Right renal pelvis (tissue), 4 donors: ENCODE measurements around the gene DENND6B. TPM values are rescaled to one million over a fixed set of nuclear protein-coding genes. Genes with fewer than 3 reads are reported as not detected.
"Not testable (repeated sequence)": the region's sequence is repeated elsewhere in the genome, so short reads cannot be mapped to it uniquely, and the experiment has no call there.

Experiments used
- DNase-seq, 4 donors: peaks; one replicate each; pipeline ENCODE4 v3.0.0-alpha.2; 2013; ENCODE audit warnings: low read depth in 4 of 4, low spot score in 3 of 4, missing footprints in 1 of 4
- polyA plus RNA-seq, 4 donors: library from polyadenylated mRNA; unstranded; fragments of 120-200 nt; gene quantifications; one replicate each; pipeline ENCODE4 v1.2.1, GENCODE V29; 2013; ENCODE audit not compliant: insufficient read length in 4 of 4

The DENND6B gene
- polyA plus RNA-seq, 4 donors = 12.0 to 17.9 (median 15.0) TPM

DNA sequence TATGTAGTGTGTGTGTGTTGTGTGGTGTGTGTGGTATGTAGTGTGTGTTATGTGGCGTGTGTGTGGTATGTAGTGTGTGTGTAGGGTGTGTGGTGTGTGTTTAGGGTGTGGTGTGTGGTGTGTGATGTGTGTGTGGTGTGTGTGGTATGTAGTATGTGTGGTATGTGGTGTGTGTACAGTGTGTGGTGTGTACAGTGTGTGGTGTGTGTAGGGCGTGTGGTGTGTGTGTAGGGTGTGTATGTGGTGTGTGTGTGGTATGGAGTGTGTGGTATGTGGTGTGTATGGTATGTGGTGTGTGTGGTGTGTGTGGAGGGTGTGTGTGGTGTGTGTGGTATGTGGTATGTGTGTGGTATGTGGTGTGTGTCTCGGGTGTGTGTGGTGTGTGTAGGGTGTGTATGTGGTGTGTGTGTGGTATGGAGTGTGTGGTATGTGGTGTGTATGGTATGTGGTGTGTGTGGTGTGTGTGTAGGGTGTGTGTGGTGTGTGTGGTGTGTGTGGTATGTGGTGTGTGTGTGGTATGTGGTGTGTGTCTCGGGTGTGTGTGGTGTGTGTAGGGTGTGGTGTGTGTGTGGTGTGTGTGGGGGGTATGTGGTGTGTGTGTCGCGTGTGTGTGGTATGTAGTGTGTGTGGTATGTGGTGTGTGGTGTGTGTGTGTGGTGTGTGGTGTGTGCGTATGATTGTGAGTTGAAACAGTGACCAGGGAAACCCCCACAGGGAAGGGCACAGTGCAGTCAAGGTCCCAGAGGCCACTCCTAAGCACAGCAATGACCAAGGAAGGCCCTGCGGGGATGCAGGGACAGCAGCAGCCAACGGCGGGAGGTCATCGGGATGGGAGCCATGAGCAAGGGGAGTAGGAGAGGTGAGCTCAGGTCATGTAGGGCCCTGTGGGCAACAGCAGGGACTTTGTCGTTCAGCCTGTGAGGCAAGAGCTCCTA lies 13.4 kb upstream of the DENND6B start:
- no peak for DNase-seq

DNA sequence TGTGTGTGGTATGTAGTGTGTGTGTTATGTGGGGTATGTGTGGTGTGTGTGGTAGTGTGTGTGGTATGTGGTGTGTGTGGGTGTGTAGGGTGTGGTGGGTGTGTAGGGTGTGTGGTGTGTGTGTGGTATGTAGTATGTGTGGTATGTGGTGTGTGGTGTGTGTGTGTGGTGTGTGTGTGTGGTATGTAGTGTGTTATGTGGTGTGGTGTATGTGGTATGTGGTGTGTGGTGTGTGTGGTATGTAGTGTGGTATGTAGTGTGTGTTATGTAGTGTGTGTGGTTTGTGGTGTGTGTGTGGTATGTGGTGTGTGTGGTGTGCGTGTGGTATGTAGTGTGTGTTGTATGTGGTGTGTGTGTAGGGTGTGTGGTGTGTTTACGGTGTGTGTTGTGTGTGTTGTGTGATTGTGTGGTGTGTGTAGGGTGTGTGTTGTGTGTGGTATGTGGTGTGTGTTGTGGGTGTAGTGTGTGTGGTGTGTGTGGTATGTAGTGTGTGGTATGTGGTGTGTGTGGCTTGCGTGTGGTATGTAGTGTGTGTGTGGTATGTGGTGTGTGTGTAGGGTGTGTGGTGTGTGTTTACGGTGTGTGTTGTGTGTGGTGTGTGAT lies 12.1 kb upstream of the DENND6B start:
- DNase-seq = no peak

DNA sequence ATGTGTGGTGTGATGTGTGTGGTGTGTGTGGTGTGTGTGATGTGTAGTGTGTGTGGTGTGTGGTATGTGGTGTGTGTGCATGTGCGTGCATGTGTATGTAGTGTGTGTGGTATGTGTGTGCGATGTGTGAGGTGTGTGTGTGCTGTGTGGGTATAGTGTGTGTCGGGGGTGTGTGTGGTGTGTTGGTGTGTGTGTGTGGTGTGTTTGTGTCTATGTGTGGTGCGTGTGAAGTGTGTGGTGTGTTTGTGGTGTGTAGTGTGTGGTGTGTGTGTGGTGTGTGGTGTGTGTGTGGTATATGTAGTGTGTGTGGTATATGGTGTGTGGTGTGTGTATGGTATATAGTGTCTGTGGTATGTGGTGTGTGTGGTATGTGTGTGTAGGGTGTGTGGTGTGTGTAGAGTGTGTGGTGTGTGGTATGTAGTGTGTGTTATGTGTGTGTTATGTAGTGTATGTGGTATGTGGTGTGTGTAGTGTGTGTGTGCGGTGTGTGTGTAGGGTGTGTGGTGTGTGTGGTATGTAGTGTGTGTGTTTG lies 11.3 kb upstream of the DENND6B start:
- DNase-seq = no peak

DNA sequence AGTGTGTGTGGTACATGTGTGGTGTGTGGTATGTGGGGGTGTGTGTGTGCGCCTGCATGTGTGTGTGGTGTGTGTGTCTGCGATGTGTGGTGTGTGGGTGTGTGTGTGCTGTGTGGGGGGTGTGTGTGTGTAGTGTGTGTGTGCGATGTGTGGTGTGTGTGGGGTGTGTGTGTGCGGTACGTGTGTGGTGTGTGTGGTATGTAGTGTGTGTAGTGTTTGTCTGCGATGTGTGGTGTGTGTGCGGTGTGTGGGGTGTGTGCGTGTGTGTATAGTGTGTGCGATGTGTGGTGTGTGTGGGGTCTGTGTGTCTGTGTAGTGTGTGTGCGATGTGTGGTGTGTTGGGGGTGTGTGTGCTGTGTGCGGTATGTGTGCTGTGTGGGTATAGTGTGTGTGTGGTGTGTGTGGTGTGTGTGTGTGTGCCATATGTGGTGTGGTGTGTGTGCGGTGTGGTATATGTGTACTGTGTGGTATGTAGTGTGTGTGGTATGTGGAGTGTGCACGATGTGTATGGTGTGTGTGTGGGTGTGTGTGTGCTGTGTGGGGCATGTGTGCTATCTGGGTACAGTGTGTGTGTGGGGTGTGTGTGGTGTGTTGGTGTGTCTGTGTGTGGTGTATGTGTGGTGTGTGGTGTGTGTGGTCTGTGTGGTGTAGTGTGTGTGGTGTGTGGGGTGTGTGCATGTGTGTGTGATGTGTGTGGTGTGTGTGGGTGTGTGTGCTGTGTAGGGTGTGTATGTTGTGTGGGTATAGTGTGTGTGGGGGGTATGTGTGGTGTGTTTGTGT lies 10.6 kb upstream of the DENND6B start:
- no peak for DNase-seq

- not testable (repeated sequence) for DNase-seq
These were observed 7.6 kb upstream of the DENND6B start for GRCh38 chr22:50334433-50334832.

DNA sequence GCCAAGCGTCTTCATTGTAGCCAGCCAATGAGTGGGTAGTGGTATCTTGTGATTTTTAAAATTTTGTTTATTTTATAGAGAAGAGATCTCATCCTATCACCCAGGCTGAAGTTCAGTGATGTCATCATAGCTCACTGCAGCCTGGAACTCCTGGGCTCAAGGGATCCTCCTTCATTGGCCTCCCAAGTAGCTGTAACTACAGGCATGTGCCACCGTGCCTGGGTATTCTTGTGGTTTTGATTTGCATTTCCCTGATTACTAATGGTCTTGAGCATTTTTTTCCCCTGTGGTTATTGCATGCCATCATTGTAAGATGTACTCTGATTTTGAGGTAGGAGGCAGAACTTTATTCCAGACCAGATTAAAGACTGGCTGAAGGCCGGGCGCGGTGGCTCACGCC lies 2.4 kb upstream of the DENND6B start:
- no peak for DNase-seq

DNA sequence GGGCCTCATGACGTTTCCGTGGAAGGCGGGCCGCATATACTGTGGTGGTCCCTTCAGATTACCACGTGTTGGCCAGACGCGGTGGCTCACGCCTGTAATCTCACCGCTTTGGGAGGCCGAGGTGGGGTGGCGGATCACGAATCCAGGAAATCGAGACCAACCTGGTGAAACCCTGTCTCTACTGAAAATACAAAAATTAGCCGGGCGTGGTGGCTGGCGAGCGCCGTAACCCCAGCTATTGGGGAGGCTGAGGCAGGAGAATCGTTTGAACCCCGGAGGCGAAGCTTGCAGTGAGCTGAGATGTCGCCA lies 853 bp upstream of the DENND6B start:
- no peak for DNase-seq

DNA sequence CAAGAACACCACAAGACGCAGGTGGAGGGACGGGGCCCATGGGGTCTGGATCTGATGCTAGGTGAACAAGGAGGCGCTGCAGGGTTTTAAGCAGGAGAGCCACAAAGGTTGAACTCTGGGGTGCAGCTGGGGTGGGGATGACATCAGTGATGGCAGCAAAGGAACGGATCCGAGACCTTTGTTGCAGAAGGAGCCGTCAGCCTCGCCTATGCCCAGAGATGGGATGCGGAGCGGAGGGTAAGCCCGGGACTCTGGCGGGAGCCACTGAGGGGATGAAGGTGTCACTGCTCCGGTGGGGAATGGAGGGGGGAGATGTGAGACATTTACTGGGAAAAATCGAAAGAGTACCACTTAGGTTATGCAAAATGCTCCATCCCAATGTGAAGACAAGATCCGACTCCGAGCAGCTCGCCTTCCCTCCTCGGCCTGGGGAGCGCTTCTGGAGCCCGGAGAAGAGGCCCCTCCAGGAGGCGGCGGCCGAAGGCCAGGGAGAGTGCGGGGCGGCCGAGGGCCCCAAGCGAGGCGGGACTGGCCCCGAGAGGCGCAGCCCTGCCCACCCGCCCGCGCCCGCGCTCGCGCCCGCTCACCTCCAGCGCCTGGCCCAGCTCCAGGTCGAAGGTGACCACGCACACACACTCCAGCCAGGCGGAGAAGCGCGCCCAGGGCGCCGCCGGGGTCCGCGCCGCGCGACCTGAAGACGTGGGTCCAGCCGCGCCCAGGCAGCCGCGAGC lies 422 bp downstream of the DENND6B start:
- no peak for DNase-seq

DNA sequence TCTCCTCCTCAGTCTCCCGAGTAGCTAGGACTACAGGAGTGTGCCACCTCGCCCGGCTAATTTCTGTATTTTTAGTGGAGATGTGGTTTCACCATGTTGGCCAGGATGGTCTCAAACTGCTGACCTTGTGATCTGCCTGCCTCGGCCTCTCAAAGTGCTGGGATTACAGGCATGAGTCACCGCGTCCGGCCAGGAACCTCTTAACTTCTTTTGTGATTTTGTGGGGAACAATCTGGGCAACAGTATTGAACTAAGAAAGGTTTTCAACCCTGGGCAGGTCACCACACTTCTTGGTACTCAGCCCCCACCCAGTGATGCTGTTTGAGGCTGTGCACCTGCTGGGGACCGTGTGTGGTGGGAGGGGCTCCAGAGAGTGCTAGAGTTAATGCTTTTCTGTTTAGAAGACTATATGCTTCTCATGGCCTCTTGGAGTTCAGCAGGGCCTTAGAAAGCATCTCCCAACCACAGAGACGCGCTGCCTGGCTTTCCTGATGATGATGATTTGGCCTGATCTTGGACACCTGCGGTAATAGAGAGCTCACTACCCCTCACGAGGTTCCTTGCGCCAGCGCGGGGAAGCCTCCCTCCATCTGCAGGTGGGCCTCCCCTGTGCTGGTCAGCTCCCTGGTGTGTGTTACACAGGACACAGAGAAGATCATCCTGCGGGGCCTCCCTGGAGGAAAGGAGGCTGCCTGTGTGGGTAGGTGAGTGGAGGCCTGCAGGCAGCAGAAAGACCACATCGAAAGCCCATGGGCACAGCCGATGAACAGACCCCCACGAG lies 1.2 kb downstream of the DENND6B start:
- DNase-seq = no peak

DNA sequence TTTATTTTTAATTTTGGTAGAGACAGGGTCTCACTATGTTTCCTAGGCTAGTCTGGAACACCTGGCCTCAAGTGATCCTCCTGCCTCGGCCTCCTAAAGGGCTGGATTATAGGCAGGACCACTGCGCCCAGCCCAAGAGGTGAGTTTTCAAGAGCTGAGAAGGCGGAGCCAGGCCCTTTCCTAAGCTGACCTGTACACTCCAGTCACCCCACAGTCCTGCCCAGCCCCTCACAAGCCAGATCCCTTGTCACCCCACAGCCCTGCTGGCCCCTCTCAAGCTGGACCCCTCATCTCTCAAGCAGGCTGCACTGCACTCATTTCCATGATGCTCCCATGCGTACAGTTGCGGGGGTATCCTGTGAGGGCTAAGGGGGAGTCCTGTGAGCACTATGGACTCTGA lies 2.9 kb downstream of the DENND6B start:
- no peak for DNase-seq

- DNase-seq = not testable (repeated sequence)
These were observed 4.3 kb downstream of the DENND6B start for GRCh38 chr22:50322382-50323104.

GRCh38 chr22:50320671-50321325 lies 6.0 kb downstream of the DENND6B start:
- DNase-seq = no peak

DNA sequence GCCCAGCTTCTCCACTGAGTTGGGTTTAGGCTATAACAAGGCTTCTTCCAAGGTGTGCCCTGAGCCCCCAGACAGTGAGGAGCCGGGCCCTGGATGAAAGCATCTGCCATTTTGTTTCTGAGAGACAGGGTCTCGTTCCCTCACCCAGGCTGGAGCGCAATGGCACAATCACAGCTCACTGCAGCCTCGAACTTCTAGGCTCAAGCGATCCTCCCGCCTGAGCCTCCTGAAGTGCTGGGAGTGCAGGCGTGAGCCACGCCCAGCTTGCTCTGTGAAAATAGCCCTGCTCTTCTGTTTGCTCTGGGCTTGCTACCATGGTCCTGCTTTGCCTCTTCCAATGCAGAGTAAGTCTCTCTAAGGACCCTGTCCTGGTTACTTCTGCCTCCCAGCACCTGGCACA lies 6.7 kb downstream of the DENND6B start:
- DNase-seq = no peak

DNA sequence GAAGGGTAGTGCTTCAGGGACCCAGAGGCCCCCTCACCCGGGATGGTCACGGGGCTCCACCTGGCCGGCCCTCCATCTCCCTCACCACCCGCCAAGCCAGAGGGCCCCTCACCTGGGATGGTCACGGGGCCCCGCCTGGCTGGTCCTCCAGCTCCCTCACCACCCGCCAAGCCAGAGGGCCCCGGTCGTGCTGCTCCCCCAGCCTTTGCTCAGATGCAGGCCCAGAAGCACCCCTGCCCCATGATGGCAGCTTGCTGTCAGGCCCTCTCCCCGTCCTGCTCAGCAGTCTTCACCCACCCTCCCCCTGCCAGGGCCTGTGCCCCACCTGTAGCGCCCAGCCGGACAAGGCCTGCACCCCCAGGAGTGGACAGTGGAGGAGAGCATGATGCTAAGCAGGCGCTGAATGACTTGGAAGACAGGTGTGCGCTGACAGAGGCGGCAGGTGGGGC lies 7.3 kb downstream of the DENND6B start:
- DNase-seq = no peak

- DNase-seq = no peak
These were observed 8.0 kb downstream of the DENND6B start for GRCh38 chr22:50318698-50319411.

DNA sequence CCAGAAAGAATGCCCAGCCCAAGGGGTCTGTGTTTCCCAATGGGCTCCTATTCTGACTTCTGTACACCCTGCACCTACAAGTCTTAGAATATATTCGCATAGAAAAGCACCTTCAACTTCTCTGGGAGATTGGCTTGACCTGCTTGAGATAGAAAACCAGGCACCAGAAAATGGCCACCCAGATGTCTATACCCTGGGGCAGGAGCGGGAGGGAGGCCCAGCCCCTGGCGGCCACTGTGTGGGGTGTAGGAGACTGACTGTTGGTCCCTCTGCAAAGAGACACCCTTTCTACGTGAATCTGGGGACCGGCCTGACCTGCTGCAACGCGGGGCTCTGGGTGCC lies 8.5 kb downstream of the DENND6B start:
- no peak for DNase-seq

- no peak for DNase-seq
These were observed 9.1 kb downstream of the DENND6B start for GRCh38 chr22:50317674-50318073.

- no peak for DNase-seq
These were observed 9.6 kb downstream of the DENND6B start for GRCh38 chr22:50317178-50317577.
